A673 (cell line): ENCODE data around the gene ECM2.

ENCODE experiments used
- CTCF ChIP-seq: fragments of 300-800, 200-600 bp; sonication (generic); conservative IDR thresholded peaks from 2 replicates; pipeline ENCODE4 v1.5.1; 2017; ENCODE audit warnings: low read depth, mild to moderate bottlenecking, antibody characterized with exemption, low read length, moderate library complexity, mixed read lengths
- EZH2 ChIP-seq: fragments of 200-600 bp; sonication (generic); IDR thresholded peaks from 2 replicates; pipeline ENCODE4 v1.6.1; 2017; ENCODE audit warnings: borderline replicate concordance, low read depth, mild to moderate bottlenecking, mixed read lengths, antibody characterized with exemption, low read length; ENCODE audit not compliant: poor library complexity, severe bottlenecking

DNA sequence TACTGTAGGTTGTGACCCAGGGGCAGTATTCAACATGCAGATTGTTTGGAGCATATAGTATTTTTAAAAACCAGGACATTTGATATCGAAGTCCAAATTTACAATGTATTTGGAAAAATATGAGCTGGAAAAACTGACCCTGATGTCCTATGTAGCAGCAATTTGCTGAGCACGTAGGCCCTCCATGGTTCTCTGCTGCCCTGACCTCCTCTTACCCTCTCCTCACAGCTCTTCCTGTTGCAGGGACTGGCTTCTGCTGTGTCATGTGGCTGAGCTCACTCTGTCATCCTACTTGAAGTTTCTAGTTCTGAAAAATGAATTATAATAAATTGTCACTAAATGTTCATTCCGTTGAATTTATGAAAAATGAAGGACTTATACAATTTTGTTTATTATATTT is 49.4 kb downstream of the ECM2 start:
- TF ChIP-seq CTCF (no peak), EZH2 (no peak)
